ENCODE data around the gene DYDC2. TPM values are rescaled to one million over a fixed set of nuclear protein-coding genes. Genes with fewer than 3 reads are reported as not detected.
A peak's percentile ranks its signal among the peaks of the same experiment; 100 is the strongest.

Gene DYDC2
- total and polyA plus RNA-seq, 9 of the 15 experiments (the other 6 are each of a cell fraction or from before 2014, with no cell fraction given), result 0.06 to 0.34 (median 0.15) TPM; not detected in 5

DNA sequence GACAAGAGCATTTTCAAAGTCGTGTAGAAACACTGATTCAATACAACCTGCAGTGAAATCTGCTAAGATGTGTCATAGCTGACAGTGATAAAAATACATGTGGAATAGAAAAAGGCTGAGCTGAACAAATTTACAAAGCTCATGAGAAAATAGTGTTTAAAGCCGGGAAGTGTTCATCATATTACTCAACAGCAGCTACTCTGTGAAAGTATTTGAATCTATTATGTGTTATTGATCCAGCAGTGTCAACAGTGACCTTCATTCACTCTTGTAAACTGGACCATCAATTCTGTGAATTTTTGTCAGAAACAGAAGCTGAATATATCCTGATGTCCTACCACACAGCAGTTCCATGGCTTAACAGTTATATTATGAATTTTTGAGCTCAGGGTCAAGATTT is 11.7 kb upstream of the DYDC2 start:
- 0 out of 5 replicates have a peak, but pooled peaks cover 0 to 3% of the 10 kb centered on the region in 2 experiments for H3K4me1 ChIP-seq (replicated peaks in 1 of 2; ENCODE audit: control insufficient read depth in 2 of 2, insufficient read depth in 2 of 2, low read length in 2 of 2)
- H3K79me2 ChIP-seq (ENCODE audit: control insufficient read depth, insufficient read depth, low read length), result no peaks in the 10 kb centered on the region
- no peak for TF ChIP-seq ZSCAN29 (IDR thresholded peaks at IDR 0.05)
- TF ChIP-seq TBP (optimal IDR thresholded peaks at IDR 0.05; ENCODE audit: low read depth, low read length), result no peak
- no peak for TF ChIP-seq STAG1 (CRISPR knock-in tag; IDR thresholded peaks at IDR 0.05; ENCODE audit: borderline replicate concordance)
- TF ChIP-seq ZNF780A (CRISPR knock-in tag; IDR thresholded peaks at IDR 0.05), result no peak
- no peak for TF ChIP-seq PHF21A (IDR thresholded peaks at IDR 0.05; ENCODE audit: borderline replicate concordance, low read depth)
- TF ChIP-seq PHB2 (IDR thresholded peaks at IDR 0.05; ENCODE audit: low read depth), result no peak
- no peak for TF ChIP-seq ZNF644 (tag; IDR thresholded peaks at IDR 0.05; ENCODE audit: low read depth)
- TF ChIP-seq SMARCC2 (IDR thresholded peaks at IDR 0.05; ENCODE audit: low read depth), result no peak
- TF ChIP-seq, protein P1, sequence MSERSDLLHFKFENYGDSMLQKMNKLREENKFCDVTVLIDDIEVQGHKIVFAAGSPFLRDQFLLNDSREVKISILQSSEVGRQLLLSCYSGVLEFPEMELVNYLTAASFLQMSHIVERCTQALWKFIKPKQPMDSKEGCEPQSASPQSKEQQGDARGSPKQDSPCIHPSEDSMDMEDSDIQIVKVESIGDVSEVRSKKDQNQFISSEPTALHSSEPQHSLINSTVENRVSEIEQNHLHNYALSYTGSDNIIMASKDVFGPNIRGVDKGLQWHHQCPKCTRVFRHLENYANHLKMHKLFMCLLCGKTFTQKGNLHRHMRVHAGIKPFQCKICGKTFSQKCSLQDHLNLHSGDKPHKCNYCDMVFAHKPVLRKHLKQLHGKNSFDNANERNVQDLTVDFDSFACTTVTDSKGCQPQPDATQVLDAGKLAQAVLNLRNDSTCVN (CRISPR knock-in tag; IDR thresholded peaks at IDR 0.05), result no peak
- TF ChIP-seq, protein P2, sequence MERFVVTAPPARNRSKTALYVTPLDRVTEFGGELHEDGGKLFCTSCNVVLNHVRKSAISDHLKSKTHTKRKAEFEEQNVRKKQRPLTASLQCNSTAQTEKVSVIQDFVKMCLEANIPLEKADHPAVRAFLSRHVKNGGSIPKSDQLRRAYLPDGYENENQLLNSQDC (CRISPR knock-in tag; IDR thresholded peaks at IDR 0.05), result no peak
- TF ChIP-seq, protein P3, sequence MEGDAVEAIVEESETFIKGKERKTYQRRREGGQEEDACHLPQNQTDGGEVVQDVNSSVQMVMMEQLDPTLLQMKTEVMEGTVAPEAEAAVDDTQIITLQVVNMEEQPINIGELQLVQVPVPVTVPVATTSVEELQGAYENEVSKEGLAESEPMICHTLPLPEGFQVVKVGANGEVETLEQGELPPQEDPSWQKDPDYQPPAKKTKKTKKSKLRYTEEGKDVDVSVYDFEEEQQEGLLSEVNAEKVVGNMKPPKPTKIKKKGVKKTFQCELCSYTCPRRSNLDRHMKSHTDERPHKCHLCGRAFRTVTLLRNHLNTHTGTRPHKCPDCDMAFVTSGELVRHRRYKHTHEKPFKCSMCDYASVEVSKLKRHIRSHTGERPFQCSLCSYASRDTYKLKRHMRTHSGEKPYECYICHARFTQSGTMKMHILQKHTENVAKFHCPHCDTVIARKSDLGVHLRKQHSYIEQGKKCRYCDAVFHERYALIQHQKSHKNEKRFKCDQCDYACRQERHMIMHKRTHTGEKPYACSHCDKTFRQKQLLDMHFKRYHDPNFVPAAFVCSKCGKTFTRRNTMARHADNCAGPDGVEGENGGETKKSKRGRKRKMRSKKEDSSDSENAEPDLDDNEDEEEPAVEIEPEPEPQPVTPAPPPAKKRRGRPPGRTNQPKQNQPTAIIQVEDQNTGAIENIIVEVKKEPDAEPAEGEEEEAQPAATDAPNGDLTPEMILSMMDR (IDR thresholded peaks at IDR 0.05 in 2 of 3, conservative IDR thresholded peaks at IDR 0.05 in 1 of 3; ENCODE audit: insufficient read depth in 2 of 3, low read depth in 1 of 3, low read length in 3 of 3), result no peak
- TF ChIP-seq SPI1 (IDR thresholded peaks at IDR 0.05; ENCODE audit: borderline replicate concordance, low read depth, low read length), result no peak
- no peak for TF ChIP-seq PYGO2 (tag; IDR thresholded peaks at IDR 0.05)
- TF ChIP-seq FUS (optimal IDR thresholded peaks at IDR 0.05; ENCODE audit: low read depth, low read length), result no peak
- TF ChIP-seq PHB (CRISPR knock-in tag; IDR thresholded peaks at IDR 0.05), result no peak
- no peaks in the 10 kb centered on the region for H4K20me1 ChIP-seq (replicated peaks; ENCODE audit: control insufficient read depth, insufficient read depth, low read length)
- POLR2A ChIA-PET, result interaction anchor here (1.0 to 1.6 kb wide), 4 partner anchors 11 to 23 kb away, joined by 3 to 6 read pairs (median 3); no protein-coding TSS in a partner anchor
- no peaks in the 10 kb centered on the region for H3K36me3 ChIP-seq (ENCODE audit: control insufficient read depth, insufficient read depth, low read length)
- BruUV-seq (replicated peaks), result TSS peak; percentile 56
- H3K4me2 ChIP-seq (ENCODE audit: insufficient read depth, low read length), result no peak overlapping the region
- no peak overlapping the region for H3K4me3 ChIP-seq
- FAIRE-seq, result no peak
- H2AFZ ChIP-seq (ENCODE audit: low read depth, low read length), result no peak overlapping the region
- H3K27ac ChIP-seq (ENCODE audit: extremely low read depth, low read depth, low read length), result no peak overlapping the region
- H3K9ac ChIP-seq (ENCODE audit: insufficient read depth in 1 of 2, low read depth in 2 of 2, low read length in 2 of 2), result no peak overlapping the region
- in situ Hi-C loops (cut with MboI), result no loop called here
- no peak for ATAC-seq
- H3K27me3 ChIP-seq (ENCODE audit: control insufficient read depth in 2 of 2, insufficient read depth in 2 of 2, low read length in 2 of 2), result peaks cover 0 to 4% of the 10 kb centered on the region in 2 experiments; a peak in 1 of 5 replicates
- intact Hi-C loops (cut with micrococcal nuclease), result no loop called here
- CTCF ChIA-PET (ENCODE audit: low intra/inter-chr PET ratio), result no interaction called here
- WGBS (ENCODE audit: insufficient coverage, low coverage, missing lambda C conversion rate), result 0% methylated on average over 2 of the region's 2 CpGs
- no peak for DNase-seq (ENCODE audit: extremely low read depth in 1 of 4, low spot score in 3 of 4)
- H3K9me3 ChIP-seq (replicated peaks; ENCODE audit: control insufficient read depth, insufficient read depth, low read depth, low read length), result no peaks in the 10 kb centered on the region
- H3K9me1 ChIP-seq (ENCODE audit: control insufficient read depth, insufficient read depth, low read length), result no peaks in the 10 kb centered on the region
